Measurements from ENCODE around the gene COL4A2. TPM values are rescaled to one million over a fixed set of nuclear protein-coding genes. Genes with fewer than 3 reads are reported as not detected.

Gene COL4A2
- total RNA-seq, 1 donor from 2014 or later: 7.6 TPM

DNA sequence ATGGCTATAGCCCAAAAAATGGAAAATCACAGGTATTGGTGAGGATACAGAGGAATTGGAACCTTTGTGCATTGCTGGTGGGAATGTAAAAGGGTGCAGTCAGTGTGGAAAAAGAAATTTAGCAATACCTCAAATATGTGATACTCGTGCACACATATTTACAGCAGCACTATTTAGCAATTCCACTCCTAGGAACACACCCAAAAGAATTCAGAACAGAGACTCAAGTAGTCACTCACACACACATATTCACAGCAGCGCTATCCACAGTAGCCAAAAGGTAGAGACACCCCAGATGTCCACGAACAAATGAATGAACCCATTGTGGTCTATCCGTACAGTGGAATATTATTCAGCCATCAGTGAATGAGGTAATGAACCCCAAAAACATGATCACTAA, 114.0 kb downstream of the COL4A2 start:
- Histone ChIP-seq H3K36me3 (ENCODE audit: control insufficient read depth, insufficient read depth, low read length) (no peaks in the 10 kb centered on the region), H3K4me3 (ENCODE audit: low read depth, low read length) (no peak overlapping the region), H3K27me3 (ENCODE audit: control insufficient read depth, insufficient read depth, low read length) (no peaks in the 10 kb centered on the region)
- no peak for FAIRE-seq
- TF ChIP-seq, protein P1, sequence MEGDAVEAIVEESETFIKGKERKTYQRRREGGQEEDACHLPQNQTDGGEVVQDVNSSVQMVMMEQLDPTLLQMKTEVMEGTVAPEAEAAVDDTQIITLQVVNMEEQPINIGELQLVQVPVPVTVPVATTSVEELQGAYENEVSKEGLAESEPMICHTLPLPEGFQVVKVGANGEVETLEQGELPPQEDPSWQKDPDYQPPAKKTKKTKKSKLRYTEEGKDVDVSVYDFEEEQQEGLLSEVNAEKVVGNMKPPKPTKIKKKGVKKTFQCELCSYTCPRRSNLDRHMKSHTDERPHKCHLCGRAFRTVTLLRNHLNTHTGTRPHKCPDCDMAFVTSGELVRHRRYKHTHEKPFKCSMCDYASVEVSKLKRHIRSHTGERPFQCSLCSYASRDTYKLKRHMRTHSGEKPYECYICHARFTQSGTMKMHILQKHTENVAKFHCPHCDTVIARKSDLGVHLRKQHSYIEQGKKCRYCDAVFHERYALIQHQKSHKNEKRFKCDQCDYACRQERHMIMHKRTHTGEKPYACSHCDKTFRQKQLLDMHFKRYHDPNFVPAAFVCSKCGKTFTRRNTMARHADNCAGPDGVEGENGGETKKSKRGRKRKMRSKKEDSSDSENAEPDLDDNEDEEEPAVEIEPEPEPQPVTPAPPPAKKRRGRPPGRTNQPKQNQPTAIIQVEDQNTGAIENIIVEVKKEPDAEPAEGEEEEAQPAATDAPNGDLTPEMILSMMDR (IDR thresholded peaks at IDR 0.05; ENCODE audit: insufficient read depth, low read length, severe bottlenecking): no peak
- no peak for DNase-seq (ENCODE audit: low read depth)

DNA sequence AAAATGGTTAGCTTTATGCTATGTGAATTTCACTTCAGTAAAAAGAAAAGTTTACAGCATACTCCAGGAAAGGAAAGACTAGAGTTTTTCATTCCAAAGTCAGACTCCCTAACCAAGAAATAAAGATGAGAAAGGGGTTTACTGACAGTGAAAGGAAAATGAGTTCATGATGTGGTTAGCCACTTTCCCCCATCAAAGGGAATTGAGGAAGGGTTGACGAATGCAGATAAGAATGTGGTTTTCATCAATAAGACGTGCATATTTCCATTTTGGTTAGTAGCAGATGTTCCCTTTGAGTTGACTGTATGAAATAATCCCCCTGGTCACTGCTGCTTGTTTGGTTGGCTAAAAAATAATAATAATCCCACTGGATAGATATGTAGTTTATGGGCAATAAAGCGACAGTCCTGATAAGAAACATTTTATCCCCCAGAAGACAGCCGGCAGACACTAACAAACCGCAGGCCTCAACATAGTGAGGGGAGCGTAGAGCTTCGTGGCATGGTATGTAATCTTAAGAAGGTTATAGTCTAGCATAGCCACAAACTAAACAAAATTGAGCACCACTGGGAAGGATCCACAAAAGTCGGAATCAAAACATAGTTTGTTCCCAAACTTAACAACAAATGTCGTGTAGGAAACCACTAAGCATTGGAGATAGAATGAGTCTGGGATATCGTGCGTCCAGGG, 114.8 kb downstream of the COL4A2 start:
- TF ChIP-seq, protein P1 (IDR thresholded peaks at IDR 0.05; ENCODE audit: insufficient read depth, low read length, severe bottlenecking): no peak
- no peak for FAIRE-seq
- H3K36me3 ChIP-seq (ENCODE audit: control insufficient read depth, insufficient read depth, low read length): no peaks in the 10 kb centered on the region
- no peak overlapping the region for H3K4me3 ChIP-seq (ENCODE audit: low read depth, low read length)
- no peaks in the 10 kb centered on the region for H3K27me3 ChIP-seq (ENCODE audit: control insufficient read depth, insufficient read depth, low read length)
- no peak for DNase-seq (ENCODE audit: low read depth)

DNA sequence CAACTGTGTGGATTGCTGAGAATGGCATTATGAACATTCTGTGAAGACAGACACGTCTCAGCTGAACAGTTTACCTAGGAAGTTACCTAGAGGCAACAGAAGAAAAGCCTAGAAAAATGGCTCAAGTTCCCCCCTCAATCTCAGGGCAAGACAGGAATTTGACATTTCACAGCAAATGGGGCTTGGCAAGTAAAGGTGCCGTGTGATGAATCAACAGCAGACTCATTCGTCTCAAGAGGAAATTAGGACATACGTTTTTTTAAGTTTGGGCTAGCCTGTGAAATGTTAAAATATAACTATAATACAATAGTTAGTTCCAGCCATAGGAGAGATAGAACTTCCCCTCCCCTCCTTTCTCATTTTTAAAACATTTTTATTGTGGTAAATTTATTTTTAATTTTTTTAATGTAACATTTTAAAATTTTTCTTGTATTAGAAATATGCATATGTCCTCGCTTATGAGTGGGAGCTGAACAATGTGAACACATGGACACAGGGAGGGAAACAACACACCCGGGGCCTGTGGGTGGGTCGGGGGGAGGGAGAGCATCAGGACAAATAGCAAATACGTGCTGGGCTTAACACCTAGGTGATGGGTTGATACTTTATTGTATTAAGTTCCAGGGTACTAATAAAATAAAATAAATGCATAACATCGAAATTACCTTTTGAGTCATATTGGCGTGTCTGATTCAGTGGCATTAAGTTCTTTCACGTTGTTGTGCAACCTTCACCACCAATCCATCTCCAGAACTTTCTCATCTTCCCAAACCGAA, 116.0 kb downstream of the COL4A2 start:
- Histone ChIP-seq H3K4me3 (ENCODE audit: low read depth, low read length) (no peak overlapping the region), H3K36me3 (ENCODE audit: control insufficient read depth, insufficient read depth, low read length) (no peaks in the 10 kb centered on the region), H3K27me3 (ENCODE audit: control insufficient read depth, insufficient read depth, low read length) (no peaks in the 10 kb centered on the region)
- TF ChIP-seq, protein P1 (IDR thresholded peaks at IDR 0.05; ENCODE audit: insufficient read depth, low read length, severe bottlenecking): no peak
- FAIRE-seq (no peak), DNase-seq (ENCODE audit: low read depth) (peak; percentile 66)

DNA sequence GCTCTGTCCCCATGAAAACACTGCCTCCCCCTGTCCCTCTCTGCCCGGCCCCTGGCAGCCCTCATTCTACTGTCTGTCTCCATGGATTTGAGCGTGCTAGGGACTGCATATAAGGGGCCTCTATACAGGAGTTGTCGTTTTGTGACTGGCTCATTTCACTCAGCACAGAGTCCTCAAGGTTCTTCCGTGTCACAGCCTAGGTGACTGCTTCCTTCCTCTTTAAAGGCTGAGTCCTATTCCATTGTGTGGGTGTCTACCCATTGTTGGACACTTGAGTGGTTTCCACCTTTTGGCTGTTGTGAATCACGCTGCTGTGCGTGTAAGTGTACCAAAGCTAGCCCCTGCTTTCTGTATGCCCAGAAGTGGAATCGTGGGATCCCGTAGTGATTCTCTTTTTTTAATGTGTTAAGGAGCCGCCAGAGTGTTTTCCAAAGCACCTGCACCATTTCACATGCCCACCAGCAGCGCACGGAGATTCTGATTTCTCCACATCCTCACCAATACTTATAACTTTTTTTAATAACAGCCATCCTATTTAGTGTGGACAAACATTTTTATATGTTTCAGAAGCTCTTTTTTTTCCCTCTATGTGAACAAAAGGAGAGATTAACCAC, 116.7 kb downstream of the COL4A2 start:
- TF ChIP-seq, protein P1 (IDR thresholded peaks at IDR 0.05; ENCODE audit: insufficient read depth, low read length, severe bottlenecking): no peak
- Histone ChIP-seq H3K4me3 (ENCODE audit: low read depth, low read length) (no peak overlapping the region), H3K27me3 (ENCODE audit: control insufficient read depth, insufficient read depth, low read length) (no peaks in the 10 kb centered on the region), H3K36me3 (ENCODE audit: control insufficient read depth, insufficient read depth, low read length) (no peaks in the 10 kb centered on the region)
- no peak for FAIRE-seq
- DNase-seq (ENCODE audit: low read depth): no peak

DNA sequence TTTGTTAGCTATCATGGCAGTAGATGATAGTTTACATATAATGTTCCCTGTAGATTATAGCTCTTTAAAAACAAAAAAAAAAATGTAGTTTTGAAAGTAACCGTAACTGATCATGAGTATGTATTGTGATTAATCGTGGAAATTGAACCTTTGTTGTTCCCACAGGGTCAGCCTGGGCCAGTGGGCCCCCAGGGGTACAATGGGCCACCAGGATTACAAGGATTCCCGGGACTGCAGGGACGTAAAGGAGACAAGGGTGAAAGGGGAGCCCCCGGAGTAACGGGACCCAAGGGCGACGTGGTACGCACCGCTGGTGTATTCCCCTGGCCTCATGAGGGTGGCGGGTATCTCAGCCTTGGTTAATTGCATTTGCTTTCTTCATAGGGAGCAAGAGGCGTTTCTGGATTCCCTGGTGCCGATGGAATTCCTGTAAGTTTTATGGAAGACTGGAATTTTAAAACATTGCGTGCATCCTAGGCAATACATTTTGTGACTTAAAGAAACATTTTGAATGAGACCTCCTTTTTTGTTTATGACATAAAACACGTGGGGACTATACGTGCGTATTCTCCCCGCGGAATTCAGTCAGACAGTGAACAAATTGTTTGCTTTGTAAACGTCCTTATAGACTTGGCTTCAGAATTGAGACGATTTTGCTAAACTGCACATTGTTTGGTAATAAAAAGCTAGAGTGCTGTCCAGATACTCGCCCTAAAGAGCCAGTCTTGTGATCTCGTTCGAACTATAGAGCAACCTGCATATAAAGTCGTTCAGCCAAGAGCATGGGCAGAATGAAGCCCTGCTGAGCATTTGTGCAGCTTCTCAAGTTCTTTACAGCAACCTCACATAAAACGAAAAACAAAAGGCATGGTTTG, 117.7 kb downstream of the COL4A2 start:
- FAIRE-seq: no peak
- no peak for DNase-seq (ENCODE audit: low read depth)
- H3K4me3 ChIP-seq (ENCODE audit: low read depth, low read length): no peak overlapping the region
- TF ChIP-seq, protein P1 (IDR thresholded peaks at IDR 0.05; ENCODE audit: insufficient read depth, low read length, severe bottlenecking): no peak
- no peaks in the 10 kb centered on the region for H3K27me3 ChIP-seq (ENCODE audit: control insufficient read depth, insufficient read depth, low read length)
- H3K36me3 ChIP-seq (ENCODE audit: control insufficient read depth, insufficient read depth, low read length): no peaks in the 10 kb centered on the region
